ENCODE results near the gene DRC7.

DRC7 gene, protein sequence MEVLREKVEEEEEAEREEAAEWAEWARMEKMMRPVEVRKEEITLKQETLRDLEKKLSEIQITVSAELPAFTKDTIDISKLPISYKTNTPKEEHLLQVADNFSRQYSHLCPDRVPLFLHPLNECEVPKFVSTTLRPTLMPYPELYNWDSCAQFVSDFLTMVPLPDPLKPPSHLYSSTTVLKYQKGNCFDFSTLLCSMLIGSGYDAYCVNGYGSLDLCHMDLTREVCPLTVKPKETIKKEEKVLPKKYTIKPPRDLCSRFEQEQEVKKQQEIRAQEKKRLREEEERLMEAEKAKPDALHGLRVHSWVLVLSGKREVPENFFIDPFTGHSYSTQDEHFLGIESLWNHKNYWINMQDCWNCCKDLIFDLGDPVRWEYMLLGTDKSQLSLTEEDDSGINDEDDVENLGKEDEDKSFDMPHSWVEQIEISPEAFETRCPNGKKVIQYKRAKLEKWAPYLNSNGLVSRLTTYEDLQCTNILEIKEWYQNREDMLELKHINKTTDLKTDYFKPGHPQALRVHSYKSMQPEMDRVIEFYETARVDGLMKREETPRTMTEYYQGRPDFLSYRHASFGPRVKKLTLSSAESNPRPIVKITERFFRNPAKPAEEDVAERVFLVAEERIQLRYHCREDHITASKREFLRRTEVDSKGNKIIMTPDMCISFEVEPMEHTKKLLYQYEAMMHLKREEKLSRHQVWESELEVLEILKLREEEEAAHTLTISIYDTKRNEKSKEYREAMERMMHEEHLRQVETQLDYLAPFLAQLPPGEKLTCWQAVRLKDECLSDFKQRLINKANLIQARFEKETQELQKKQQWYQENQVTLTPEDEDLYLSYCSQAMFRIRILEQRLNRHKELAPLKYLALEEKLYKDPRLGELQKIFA

DNA sequence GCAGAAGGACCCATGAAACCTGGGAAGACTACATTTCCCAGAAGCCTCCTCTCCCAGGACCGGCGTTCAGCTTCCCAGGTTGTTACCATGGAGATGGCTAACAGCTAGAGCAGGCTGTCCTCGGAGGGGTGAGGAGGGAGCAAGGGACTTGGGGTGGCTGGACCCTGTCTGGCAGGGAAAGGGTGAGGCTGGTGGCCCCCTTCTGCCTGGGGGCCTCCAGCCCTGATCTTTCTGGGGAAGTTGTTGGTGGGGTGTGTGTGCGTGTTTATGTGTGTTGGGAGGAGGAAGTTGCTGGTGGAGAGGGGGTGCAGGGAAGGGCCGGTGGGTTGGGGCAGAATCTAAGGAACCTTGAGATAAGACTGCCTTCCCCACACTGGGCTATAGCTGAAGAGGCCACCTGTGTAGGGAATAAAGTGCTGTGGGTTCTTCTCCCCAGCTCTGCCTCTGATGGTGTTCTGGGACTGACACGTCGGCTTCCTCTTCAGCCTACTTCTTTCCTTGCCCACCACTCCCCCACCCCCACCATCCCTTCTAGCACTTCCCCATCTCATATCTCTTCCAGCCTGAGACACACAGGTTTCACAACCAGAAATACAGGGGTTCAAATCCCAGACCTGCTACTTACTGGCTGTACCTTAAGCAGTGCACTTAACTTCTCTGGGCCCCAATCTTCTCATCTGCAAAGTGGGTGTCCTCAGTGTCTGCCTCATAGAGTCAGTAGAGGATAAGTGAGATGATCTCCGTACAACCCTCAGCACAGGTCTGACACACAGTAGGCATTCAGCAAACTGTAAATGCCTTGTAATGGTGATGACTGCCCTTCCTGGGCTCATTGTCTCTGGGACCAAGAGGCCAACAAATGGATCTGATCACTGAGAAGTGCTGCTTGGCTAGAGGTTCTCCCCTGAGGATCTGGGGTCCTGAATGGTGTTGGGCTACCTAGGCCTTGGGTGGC lies at the start of gene DRC7:
DRC7 (plus strand) TSS at position 82 of the 955 bp plus-strand sequence. CDS start 3,144 bp downstream, outside the sequence.
- no peak for DNase-seq (ENCODE audit: low read depth, low spot score)

- no peak for DNase-seq (ENCODE audit: low read depth, low spot score)
Measured at GRCh38 chr16:57645169-57645568, 49.4 kb upstream of the DRC7 start.

DNA sequence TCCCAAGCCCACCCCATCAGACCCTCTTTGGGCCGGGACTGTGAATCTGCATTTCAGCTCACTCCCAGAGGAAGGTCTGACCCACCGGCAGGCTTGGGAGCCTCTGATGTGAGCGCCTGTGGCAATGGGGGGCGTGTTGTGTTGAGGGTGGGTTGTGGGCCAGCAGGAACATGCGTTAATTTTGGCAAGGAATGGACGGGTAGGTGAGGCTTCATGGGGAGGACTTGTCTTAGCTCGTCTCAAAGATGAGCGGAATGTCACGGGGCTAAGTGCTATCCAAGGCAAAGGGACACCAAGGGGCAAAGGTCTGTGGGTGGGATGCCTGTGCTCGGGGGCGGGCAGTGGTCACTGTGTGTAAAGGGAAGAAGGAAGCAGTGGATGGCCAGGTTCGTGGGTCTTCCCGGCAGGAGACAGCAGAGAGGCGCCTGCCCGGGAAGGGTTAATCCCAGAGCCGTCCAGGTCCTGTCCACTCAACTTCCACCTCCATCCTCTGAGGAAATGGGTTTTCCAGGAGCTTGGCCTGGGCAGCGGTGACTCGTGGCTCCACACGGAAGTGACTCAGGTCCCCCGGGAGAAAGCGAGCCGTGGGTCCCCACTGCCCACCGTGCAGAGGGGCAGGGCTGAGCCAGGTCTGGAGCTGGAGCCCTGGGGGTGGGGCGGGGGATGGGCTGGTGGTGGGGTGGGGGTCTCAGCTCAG lies 48.8 kb upstream of the DRC7 start:
- no peak for DNase-seq (ENCODE audit: low read depth, low spot score)

DNA sequence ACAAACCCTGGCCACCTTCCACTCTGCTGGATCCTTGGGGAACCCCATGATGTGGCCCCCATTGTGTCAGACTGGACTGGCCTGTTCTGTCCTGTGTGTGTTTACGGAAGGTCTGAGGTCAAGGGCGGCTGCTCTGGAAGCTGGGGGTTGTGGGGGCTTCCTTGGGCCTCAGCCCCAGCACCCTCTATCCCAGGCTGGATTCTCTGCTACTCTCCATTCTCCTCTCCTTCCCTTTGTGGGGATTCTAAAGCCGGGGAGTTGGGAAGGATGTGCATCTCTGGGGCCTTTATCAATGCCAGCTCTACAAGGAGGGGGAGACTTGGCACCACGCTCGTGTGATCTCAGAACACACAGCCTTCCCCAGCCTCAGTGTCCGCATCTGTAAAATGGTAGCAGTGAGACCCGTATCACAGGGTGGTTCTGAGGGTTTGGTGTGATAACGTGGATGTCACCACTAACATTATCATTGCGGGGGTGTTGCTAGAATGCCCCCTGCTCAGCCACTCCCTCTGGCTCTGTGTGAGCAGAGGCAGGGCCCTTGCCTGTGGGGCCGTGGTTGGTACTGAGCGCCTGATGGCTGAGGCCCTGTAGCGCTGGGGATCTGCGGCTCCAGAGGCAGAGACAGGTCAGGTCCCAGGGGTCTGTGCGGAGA lies 48.1 kb upstream of the DRC7 start:
- DNase-seq (ENCODE audit: low read depth, low spot score): no peak

- DNase-seq (ENCODE audit: low read depth, low spot score): no peak
Measured at GRCh38 chr16:57647136-57647875, 47.3 kb upstream of the DRC7 start.

DNA sequence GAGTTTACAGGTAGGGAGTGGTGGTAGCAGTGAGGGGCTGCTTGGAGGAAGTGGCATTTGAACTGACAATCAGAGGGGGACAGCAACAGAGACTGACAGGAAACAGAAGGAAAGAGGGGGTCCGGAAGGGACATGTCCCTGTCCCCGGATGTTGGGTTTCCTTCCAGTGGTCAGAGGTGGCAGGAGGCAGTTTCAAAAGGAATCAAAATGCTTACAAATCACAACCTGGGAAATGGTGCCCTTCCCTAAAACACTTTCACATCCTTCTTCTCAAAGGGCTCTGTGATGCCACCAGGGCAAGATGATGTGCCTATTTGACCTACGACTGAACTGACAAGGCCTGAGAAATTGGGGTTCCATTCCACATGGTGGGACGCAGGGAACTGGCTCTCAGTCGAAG lies 46.5 kb upstream of the DRC7 start:
- no peak for DNase-seq (ENCODE audit: low read depth, low spot score)

DNA sequence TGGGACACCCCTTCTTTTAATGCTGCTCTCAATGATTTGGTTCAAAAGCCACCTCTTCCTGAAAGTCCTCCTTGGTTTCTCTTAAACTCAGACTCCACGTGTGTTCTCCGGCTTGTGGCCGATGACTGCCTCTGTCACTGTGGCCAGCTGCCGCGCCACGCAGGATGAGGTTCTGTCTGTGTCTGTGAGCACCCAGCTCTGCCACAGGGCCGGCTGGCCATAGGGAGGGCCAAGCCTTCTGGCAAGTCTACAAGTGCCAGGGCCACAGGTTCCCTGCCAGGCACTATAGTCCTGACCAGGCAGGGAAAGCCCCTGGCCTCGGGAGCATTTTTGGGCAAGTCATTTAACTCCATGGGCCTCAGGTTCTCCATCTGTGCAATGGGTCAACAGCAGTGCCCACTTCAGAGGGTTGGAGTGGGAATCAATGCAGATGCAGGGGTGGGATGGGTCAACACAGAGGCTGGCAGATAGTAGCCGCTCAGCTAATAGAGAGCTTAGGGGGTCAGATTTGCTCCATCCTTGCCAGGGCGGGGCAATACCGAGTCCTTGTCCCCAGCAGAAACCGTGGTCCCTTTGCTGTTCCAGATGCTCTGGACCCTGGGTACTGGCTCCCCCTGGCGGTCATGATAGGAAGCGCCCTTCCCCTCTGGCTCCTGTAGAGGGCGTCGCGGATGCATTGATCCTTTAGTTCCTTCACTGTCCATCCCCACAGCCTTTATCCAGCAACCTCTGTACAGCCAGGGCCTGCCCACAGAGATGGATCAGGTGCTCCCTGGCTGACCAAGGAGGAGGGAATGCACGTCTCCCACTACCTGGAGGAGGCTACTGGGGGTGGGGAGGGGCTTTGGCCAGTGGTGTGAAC lies 45.8 kb upstream of the DRC7 start:
- DNase-seq (ENCODE audit: low read depth, low spot score): peak; percentile 50

DNA sequence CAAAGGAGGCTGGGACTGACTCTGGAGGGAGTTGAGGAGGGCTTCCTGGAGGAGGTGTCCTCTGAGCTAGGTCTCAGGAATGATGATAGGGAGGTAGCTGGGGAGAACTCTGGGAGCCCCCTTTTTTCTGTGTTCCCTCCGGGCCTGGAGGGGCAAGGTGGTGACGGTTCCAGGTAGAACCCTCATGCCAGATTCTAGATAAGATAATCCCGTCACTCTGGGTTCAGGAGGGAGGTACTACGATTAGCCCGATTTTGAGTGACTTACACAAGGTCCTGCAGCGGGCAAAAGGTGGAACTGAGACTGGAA lies 45.2 kb upstream of the DRC7 start:
- DNase-seq (ENCODE audit: low read depth, low spot score): no peak

DNA sequence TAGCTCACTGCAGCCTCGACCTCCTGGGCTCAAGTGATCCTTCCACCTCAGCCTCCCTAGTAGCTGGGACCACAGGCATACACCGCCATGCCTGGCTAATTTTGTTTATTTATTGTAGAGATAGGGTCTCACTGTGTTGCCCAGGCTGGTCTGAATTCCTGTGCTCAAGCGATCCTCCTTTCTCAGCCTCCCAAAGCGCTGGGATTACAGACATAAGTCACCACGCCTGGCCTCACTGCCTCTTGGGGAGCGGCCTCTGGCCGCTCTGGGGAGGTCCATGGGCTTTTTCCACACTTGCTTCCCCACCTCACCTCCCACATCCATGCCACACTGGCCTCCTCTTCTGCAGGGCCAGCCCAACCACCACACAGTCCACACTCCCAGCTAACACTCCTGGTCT lies 44.8 kb upstream of the DRC7 start:
- DNase-seq (ENCODE audit: low read depth, low spot score): no peak

- DNase-seq (ENCODE audit: low read depth, low spot score): no peak
Measured at GRCh38 chr16:57651344-57652333, 43.0 kb upstream of the DRC7 start.

- DNase-seq (ENCODE audit: low read depth, low spot score): no peak
Measured at GRCh38 chr16:57652695-57653471, 41.7 kb upstream of the DRC7 start.

DNA sequence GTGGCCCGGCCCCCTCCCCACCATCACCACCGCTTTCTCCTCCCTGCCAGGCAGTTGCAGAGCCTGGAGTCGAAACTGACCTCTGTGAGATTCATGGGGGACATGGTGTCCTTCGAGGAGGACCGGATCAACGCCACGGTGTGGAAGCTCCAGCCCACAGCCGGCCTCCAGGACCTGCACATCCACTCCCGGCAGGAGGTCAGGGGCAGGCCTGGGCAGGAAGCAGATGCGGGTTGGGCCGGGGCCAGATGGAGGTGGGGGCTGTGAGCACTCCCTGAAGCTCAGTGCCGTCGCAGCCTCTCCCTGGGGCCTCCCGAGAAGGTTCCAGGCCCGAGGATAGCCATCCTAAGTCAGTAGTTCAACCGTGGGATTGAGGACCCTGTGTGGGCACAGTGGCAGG lies 40.7 kb upstream of the DRC7 start:
- DNase-seq (ENCODE audit: low read depth, low spot score): no peak

DNA sequence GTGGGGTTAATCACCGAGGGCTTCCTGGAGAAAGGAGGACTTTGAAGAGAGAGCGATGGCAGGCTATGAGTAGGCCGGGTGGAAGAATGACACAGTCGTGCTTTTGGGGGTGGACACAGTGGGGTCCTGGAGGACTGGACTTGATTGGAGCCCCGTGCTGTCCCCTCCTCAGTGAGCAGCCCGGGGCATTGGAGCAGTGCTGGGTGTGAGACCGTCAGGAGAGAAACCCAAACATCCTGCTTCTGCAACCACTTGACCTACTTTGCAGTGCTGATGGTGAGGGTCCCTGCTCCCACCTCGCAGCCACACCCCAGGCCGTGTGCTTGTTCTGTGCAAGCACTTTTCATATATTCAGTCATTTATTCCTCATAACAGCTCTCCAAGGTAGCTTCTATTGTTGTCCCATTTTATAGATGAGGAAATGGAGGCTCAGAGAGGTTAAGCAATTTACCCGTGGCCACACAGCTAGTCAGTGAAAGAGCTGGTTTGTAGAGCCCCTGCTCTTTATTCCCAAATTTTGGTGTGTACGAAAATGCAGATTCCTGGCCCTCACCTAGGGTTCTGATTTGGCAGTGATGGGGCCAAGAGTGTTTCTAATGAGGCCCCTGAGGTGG lies 38.2 kb upstream of the DRC7 start:
- DNase-seq (ENCODE audit: low read depth, low spot score): no peak

DNA sequence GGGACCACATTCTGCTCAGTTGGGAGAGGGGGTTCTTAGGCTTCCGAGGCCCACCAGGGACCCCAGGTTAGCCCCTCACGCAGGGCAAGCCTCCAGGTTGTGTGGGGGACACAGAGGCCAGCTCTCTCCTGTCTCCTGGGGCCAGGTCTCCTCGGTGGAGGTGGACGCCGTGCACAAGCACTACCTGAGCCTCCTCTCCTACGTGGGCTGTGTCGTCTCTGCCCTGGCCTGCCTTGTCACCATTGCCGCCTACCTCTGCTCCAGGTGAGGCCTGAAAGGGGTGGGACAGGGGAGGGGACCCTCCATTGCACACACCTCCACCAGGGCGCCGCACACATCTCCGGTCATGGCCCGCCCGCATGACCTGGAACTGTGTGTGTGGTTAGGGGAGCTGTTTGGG lies 37.4 kb upstream of the DRC7 start:
- DNase-seq (ENCODE audit: low read depth, low spot score): no peak

- DNase-seq (ENCODE audit: low read depth, low spot score): no peak
Measured at GRCh38 chr16:57658130-57658877, 36.3 kb upstream of the DRC7 start.

All from smooth muscle cell of the brain vasculature (primary cell).